PC-9 (cell line): Measurements from ENCODE around the gene FAR1. TPM values are rescaled to one million over a fixed set of nuclear protein-coding genes. Genes with fewer than 3 reads are reported as not detected.

Source experiments
- BruUV-seq: library from RNA; stranded (reverse); fragments of 400-500 nt; replicated peaks from 2 replicates; lab custom pipeline; 2021; lab: Mats Ljungman, UMichigan
- CTCF ChIA-PET: fragments of 300-600 bp; sonication (Branson Sonifier 250); formaldehyde crosslinking; loops from one replicate; lab custom pipeline; 2022; ENCODE audit warnings: antibody characterized with exemption; lab: Charles Lee
- POLR2A ChIA-PET: fragments of 300-600 bp; sonication (Branson Sonifier 250); formaldehyde crosslinking; loops from one replicate; lab custom pipeline; 2022; ENCODE audit warnings: antibody characterized with exemption; ENCODE audit not compliant: unreplicated experiment; lab: Charles Lee
- DNase-seq, 2 experiments: peaks; one replicate each; pipeline versions ENCODE4 v3.0.0 to v3.0.0-alpha.2; 2015 to 2022; ENCODE audit warnings: mixed read lengths in 1 of 2
- H2AFZ ChIP-seq: fragments of 200-600 bp; sonication (generic); 2 replicates; pipeline ENCODE4 v1.8.1; 2017; ENCODE audit warnings: antibody characterized with exemption
- H3F3A ChIP-seq: fragments of 200-600 bp; sonication (generic); 2 replicates; pipeline ENCODE4 v1.8.1; 2017; ENCODE audit warnings: antibody characterized with exemption, mild to moderate bottlenecking, low read depth; ENCODE audit not compliant: insufficient read depth
- H3K27ac ChIP-seq: fragments of 200-600 bp; sonication (generic); 2 replicates; pipeline ENCODE4 v1.6.1; 2016; ENCODE audit warnings: mixed run types
- H3K27me3 ChIP-seq: fragments of 200-600 bp; sonication (generic); 2 replicates; pipeline ENCODE4 v1.6.1; 2016; ENCODE audit warnings: low read depth, mixed run types; ENCODE audit not compliant: insufficient read depth
- H3K36me3 ChIP-seq: fragments of 200-600 bp; sonication (generic); 2 replicates; pipeline ENCODE4 v1.6.1; 2016; ENCODE audit warnings: low read depth, mixed run types
- H3K4me1 ChIP-seq: fragments of 200-600 bp; sonication (generic); replicated peaks from 2 replicates; pipeline ENCODE4 v1.6.1; 2016; ENCODE audit warnings: mixed run types; ENCODE audit not compliant: insufficient read depth
- H3K4me2 ChIP-seq: fragments of 200-600 bp; sonication (generic); 2 replicates; pipeline ENCODE4 v1.6.1; 2017; ENCODE audit warnings: mixed run types
- H3K4me3 ChIP-seq: fragments of 200-600 bp; sonication (generic); 2 replicates; pipeline ENCODE4 v1.6.1; 2016; ENCODE audit warnings: mixed run types
- H3K79me2 ChIP-seq: fragments of 200-600 bp; sonication (generic); 2 replicates; pipeline ENCODE4 v1.6.1; 2017; ENCODE audit warnings: low read depth, mixed run types
- H3K9me2 ChIP-seq: fragments of 200-600 bp; sonication (generic); 2 replicates; pipeline ENCODE4 v1.8.1; 2017; ENCODE audit warnings: mild to moderate bottlenecking; ENCODE audit not compliant: insufficient read depth
- H3K9me3 ChIP-seq: fragments of 200-600 bp; sonication (generic); 2 replicates; pipeline ENCODE4 v1.8.1; 2016; ENCODE audit warnings: low read depth; ENCODE audit not compliant: insufficient read depth
- H4K20me1 ChIP-seq: fragments of 200-600 bp; sonication (generic); 2 replicates; pipeline ENCODE4 v1.8.1; 2017; ENCODE audit not compliant: insufficient read depth
- CTCF ChIP-seq: fragments of 200-600 bp; sonication (generic); conservative IDR thresholded peaks from 2 replicates; pipeline ENCODE4 v1.6.1; 2017; ENCODE audit warnings: mixed run types, antibody characterized with exemption, mild to moderate bottlenecking, moderate library complexity
- EZH2 ChIP-seq: fragments of 200-600 bp; sonication (generic); IDR thresholded peaks from 2 replicates; pipeline ENCODE4 v1.8.0; 2017; ENCODE audit warnings: antibody characterized with exemption, low read depth
- intact Hi-C: fragments of 100-400 bp; cut with micrococcal nuclease; formaldehyde crosslinking; loops from one replicate; pipeline ENCODE4 v1.10.0; 2022; ENCODE audit not compliant: unreplicated experiment
- total RNA-seq: library from RNA; stranded (reverse); gene quantifications from 2 replicates; pipeline ENCODE4 v1.2.3, GENCODE V29; 2021

The FAR1 gene
- total RNA-seq, 1 experiment from 2014 or later = 34.4 TPM

- DNase-seq = no peak
- Histone ChIP-seq H3K27me3 (no peaks in the 10 kb centered on the region), H4K20me1 (no peaks in the 10 kb centered on the region), H3F3A (no peaks in the 10 kb centered on the region), H3K9me3 (no peaks in the 10 kb centered on the region), H3K9me2 (no peaks in the 10 kb centered on the region), H3K4me1 (no peaks in the 10 kb centered on the region), H2AFZ (no peak overlapping the region), H3K4me2 (no peak overlapping the region), H3K27ac (no peak overlapping the region), H3K36me3 (no peaks in the 10 kb centered on the region), H3K4me3 (no peak overlapping the region), H3K79me2 (no peaks in the 10 kb centered on the region)
- intact Hi-C loops = no loop called here
- BruUV-seq = no TSS peak
- POLR2A ChIA-PET = no interaction called here
- TF ChIP-seq EZH2 (no peak), CTCF (no peak)
- CTCF ChIA-PET = no interaction called here
Measured at GRCh38 chr11:13761716-13762115, 93.2 kb downstream of the FAR1 start.

- no peaks in the 10 kb centered on the region for H3K9me2 ChIP-seq
- no peaks in the 10 kb centered on the region for H3K9me3 ChIP-seq
- H3K4me2 ChIP-seq = no peak overlapping the region
- DNase-seq = no peak
- no peaks in the 10 kb centered on the region for H3K4me1 ChIP-seq
- H3K79me2 ChIP-seq = no peaks in the 10 kb centered on the region
- POLR2A ChIA-PET = no interaction called here
- no peaks in the 10 kb centered on the region for H4K20me1 ChIP-seq
- CTCF ChIA-PET = no interaction called here
- no peaks in the 10 kb centered on the region for H3K36me3 ChIP-seq
- no peaks in the 10 kb centered on the region for H3F3A ChIP-seq
- intact Hi-C loops = no loop called here
- H3K4me3 ChIP-seq = no peak overlapping the region
- BruUV-seq = no TSS peak
- no peak overlapping the region for H3K27ac ChIP-seq
- TF ChIP-seq EZH2 = no peak
- TF ChIP-seq CTCF = no peak
- no peaks in the 10 kb centered on the region for H3K27me3 ChIP-seq
- H2AFZ ChIP-seq = no peak overlapping the region
Measured at GRCh38 chr11:13762718-13763117, 94.2 kb downstream of the FAR1 start.

- no peaks in the 10 kb centered on the region for H4K20me1 ChIP-seq
- H3K9me3 ChIP-seq = no peaks in the 10 kb centered on the region
- H3K36me3 ChIP-seq = no peaks in the 10 kb centered on the region
- intact Hi-C loops = no loop called here
- H3K4me2 ChIP-seq = no peak overlapping the region
- no peak overlapping the region for H3K27ac ChIP-seq
- no peak for TF ChIP-seq CTCF
- TF ChIP-seq EZH2 = no peak
- H3F3A ChIP-seq = no peaks in the 10 kb centered on the region
- no peaks in the 10 kb centered on the region for H3K9me2 ChIP-seq
- BruUV-seq = no TSS peak
- H3K79me2 ChIP-seq = no peaks in the 10 kb centered on the region
- CTCF ChIA-PET = no interaction called here
- no peaks in the 10 kb centered on the region for H3K4me1 ChIP-seq
- no peak for DNase-seq
- POLR2A ChIA-PET = no interaction called here
- no peak overlapping the region for H2AFZ ChIP-seq
- no peak overlapping the region for H3K4me3 ChIP-seq
- no peaks in the 10 kb centered on the region for H3K27me3 ChIP-seq
Measured at GRCh38 chr11:13763341-13763740, 94.9 kb downstream of the FAR1 start.
